Astrocyte of the cerebellum (primary cell): ENCODE measurements around the gene MT1H.
A peak's percentile ranks its signal among the peaks of the same experiment; 100 is the strongest.

Experiments
- DNase-seq: peaks from one replicate; pipeline ENCODE4 v3.0.0-alpha.2; 2011; ENCODE audit warnings: low read depth
- H3K4me3 ChIP-seq: 2 replicates; pipeline ENCODE4 v1.5.1; 2011; ENCODE audit warnings: mild to moderate bottlenecking, low read depth, low read length, moderate library complexity
- CTCF ChIP-seq: IDR thresholded peaks from 2 replicates; pipeline ENCODE4 v1.5.1; 2012; ENCODE audit warnings: low read length, low read depth, moderate library complexity, mild to moderate bottlenecking; ENCODE audit errors: missing control alignments
- in situ Hi-C: cut with HindIII; loops from 2 replicates; pipeline ENCODE4 v1.10.0; 2017; ENCODE audit warnings: low sequenced_read_pairs

MT1H gene

GRCh38 chr16:56651586-56651985, 18.0 kb upstream of the MT1H start, which contains the start of gene MT1B:
Gene MT1B (plus strand): TSS chr16:56651886. CDS start chr16:56651954, 68 bp downstream.
- no peak for TF ChIP-seq CTCF
- in situ Hi-C loops: no loop called here
- DNase-seq: no peak
- H3K4me3 ChIP-seq: no peak within 1 kb of the TSS

- no peak for DNase-seq
- H3K4me3 ChIP-seq: no peak overlapping the region
- TF ChIP-seq CTCF: no peak
- in situ Hi-C loops: no loop called here
Observed at GRCh38 chr16:56652600-56652999, 17.0 kb upstream of the MT1H start.

GRCh38 chr16:56653218-56653617, 16.4 kb upstream of the MT1H start:
- no peak for DNase-seq
- in situ Hi-C loops: no loop called here
- H3K4me3 ChIP-seq: no peak overlapping the region
- TF ChIP-seq CTCF: no peak

DNA sequence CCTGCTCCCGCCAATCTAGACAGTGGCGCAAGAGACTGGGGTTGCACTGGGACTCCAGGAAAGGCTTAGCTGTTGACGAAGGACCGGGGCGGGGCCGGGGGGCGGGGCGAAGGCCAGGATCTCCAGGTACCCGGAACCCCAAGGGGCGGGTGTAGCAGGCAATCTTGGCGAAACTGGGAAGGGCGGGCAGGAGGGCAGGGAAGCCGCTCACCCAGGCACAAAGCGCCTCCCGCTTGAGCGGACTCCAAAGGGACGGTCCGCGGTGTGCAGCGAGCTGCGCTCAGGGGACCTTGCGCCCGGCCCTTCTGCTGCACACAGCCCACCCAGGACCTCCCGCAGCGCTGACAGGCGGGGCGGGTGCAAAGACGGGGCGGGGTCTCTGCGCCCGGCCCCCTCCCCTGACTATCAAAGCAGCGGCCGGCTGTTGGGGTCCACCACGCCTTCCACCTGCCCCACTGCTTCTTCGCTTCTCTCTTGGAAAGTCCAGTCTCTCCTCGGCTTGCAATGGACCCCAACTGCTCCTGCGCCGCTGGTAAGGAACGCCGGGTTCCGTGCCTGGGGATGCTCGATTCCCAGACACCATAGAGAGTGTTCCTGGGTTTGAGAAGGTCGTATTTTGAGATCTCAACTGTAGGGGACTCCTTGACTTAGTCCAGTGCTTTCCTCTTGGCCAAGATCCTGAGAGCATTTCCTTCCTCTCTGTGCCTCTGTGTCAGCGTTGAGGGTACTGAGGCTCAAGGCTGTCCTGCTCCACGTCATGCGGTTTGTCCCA, 11.9 kb upstream of the MT1H start, which contains the start of gene MT1F:
TSS of gene MT1F (plus strand) at position 405 of the 772 bp plus-strand sequence. CDS start at position 505, 100 bp downstream.
- H3K4me3 ChIP-seq: peak within 1 kb of the TSS; percentile 48
- TF ChIP-seq CTCF: no peak
- in situ Hi-C loops: no loop called here
- DNase-seq: no peak

- in situ Hi-C loops: no loop called here
- DNase-seq: no peak
- peak overlapping the region; percentile 48 for H3K4me3 ChIP-seq
- TF ChIP-seq CTCF: no peak
Observed at GRCh38 chr16:56658327-56658875, 11.2 kb upstream of the MT1H start.

GRCh38 chr16:56662357-56663354, 7.0 kb upstream of the MT1H start:
- peak overlapping the region; percentile 12 for H3K4me3 ChIP-seq
- in situ Hi-C loops: no loop called here
- DNase-seq: no peak
- TF ChIP-seq CTCF: no peak
